HG02623 (cell line): Measurements from ENCODE around the gene MRFAP1L1.
A peak's percentile ranks its signal among the peaks of the same experiment; 100 is the strongest.
"Not testable (repeated sequence)": the region's sequence is repeated elsewhere in the genome, so short reads cannot be mapped to it uniquely, and the experiment has no call there.

Source experiments
- ATAC-seq: cut with Tn5 transposase; IDR thresholded peaks from one replicate; pipeline ENCODE4 v1.9.1; 2021; ENCODE audit warnings: moderate library complexity; ENCODE audit not compliant: unreplicated experiment

Gene MRFAP1L1

DNA sequence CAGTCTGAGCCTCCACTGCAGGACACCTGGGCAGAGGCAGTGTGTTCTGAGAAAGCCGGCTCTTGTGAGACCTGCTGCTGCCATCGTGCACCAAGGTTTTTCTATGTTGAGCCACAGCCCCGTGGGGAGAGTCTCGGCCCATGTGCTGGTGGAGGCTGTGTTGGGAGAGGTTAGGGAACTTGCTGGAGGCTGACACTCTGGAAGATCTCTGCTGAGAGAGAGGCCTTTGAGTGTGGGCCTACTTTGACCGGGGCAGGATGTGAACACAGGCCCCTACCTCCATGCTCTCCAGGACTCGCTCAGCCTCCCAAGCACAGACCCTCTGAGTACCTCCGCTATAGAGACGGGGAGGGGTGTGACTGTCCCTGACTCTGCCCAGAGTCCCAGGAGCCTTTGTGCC lies 17.3 kb downstream of the MRFAP1L1 start:
- ATAC-seq, result no peak

DNA sequence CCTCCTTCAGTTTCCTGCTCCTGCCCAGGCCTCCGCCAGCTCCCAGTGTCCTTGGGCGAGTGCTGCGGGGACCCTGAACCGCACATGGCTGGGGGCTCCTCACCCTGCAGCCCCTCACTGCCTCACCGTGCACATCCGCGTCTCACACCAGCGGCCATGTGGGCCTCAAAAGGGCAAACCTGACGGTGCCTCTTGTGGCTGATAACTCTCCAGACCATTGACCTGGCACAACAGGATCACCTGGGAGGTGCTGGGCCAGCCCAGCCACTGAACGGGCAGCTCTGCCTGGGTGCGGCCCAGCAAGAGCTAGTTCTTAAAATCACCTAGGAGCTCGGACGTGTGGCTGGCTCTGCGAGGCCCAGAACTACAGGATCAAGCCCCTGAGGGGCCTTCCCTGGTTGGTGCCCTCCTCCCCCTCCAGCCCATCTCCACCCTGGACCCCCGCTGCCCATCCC lies 20.1 kb downstream of the MRFAP1L1 start:
- ATAC-seq, result no peak

DNA sequence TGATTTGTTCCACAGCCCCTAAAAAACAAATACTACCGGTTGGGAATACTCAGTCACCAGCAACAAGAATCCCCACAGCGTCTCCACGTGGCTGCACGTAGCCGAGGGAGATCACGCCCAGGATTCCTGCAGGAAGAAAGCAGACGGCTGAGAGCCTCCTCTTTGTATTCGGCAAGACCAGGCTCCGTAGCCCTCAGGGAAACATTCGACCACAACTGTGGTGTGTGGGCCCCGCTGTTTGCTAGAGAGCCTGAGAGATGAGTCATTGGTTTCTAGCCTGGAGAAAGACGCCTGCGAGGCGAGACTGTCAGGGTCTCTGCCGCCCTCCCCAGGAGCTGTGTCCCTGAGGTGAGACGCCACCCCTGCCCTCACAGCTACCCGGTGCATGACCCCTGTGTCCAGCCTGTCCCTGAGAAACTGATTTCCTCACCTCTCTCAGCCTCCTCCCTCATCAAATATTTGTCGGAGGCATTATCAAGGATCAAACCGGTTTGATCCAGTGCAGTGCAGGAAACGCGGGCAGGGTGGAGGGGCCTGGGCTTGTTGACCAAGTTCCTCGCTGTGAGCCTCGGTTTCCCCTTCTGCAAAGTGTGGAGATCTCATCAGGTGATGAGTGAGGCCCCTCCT lies 20.7 kb downstream of the MRFAP1L1 start:
- peak; percentile 75 for ATAC-seq

DNA sequence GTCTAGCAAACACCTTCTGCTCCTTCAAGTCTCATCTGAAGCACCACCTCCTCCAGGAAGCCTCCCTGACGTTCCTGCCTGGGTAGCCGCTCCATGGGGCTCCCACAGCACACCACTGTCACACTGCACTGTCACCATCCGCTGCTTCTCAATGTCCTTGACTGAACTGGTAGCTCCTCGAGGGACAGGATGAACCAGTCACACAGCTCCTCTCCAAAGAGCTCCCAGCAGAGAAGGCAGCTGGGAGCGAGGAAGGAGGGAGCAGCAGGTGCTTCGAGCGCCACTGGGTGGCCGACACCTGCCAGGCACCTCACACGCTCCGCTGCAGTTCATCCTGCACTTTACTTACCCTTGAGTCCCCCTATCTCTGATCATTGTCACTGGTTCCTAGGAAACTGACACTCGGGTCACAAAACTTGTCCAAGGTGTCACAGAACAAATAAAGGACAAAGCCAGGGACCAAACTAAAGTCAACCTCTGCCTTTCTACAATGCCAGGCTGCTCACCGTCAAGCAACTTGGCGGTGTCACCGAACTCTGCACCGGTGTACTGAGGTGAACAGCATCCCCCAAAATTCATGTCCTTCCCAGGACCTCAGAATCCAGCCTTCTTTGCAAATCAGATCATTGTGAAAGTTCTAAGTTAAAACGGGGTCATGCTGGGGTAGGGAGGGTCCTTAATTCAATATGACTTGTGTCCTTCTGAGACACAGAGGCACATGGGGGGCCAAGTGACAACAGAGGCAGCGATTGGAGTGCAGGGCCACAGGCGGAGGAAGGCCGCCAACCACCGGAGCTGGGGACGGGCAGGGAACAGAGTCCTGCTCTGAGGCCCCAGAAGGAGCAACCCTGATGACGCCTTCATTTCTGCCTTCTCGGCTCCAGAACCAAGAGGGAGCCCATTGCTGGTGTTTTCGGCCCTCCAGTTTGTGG lies 21.5 kb downstream of the MRFAP1L1 start:
- no peak for ATAC-seq

DNA sequence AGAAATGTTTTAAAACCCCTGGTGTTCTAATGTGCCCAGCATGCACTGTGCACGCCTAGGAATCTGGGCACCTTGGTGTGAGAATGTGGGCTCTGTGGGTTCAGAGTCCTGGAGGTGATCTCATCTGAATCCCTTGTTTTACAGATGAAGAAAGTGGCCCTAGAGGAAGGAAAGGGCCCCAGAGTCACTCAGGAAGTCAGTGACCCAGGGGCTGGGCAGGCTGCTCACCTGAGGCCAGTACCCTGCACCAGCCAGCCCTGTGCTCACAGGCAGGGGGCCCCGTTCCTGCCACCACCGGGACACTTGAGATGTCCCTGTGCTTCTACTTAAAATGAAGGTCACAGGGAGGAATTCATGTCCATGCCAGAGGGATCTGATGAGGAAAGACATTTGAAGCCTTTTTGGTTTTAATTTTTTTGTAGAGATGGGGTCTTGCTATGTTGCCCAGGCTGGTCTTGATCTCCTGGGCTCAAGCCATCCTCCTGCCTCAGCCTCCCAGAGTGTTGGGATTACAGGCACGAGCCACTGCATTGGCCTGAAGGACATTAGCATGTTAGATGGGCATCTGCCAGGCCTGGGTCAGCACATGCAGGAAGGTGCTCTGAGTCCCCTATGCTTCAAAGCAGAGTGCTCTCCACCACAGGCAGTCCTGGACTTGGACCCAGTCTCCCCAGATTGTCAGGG lies 23.4 kb downstream of the MRFAP1L1 start:
- no peak for ATAC-seq

DNA sequence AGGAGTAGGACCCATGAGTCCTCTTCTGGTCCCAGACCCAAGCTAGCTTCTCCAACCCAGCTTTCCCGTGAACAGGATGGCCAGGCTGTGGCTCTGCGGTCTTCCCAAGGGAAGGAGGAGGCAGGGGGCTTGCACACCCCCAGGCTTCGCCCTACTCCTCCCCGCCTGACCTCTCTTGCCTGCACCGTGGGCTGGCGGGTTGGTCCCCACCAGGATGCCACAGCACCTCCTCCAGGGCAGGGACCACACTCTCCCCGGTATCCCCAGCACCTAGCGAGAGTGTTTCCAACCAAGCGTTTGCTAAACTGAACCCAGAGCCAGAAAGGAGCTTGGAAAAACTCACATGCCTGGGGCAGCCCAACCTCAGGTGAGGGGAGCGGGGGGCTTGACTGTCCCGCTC lies 25.0 kb downstream of the MRFAP1L1 start:
- no peak for ATAC-seq

DNA sequence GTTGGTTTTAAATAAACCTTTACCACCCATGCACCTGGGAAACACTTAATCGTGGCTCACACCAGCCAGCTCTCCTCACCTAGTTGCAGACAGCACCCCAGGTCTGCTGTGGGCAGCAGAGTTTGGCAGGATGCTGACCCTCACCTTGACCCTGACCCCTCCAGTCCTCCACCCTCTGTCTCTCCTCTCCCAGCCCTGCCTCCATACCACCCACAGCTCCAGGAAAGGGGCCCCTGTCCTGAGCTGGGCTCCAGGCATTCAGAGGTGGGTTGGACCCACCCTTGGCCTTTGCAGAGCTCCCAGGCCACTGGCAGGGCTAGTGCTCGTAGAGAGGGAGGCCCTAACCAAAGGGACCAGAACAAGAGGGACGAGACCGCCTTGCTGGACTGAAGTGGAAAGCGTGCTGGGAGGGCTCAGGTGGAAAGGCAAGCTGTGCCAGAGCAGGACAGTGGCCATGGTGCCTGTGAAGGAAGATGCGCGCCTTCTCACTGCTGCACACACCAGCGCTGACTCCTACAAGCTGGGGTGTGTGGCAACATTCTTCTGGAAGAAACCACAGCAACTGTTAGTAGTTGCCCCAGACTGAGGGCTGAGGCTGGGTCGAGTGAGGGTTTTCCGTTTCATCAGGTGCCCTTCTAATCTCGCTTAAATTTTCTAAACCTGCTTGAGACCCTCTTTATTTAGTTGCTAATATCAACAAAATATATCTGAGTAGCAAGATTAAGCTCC lies 26.6 kb downstream of the MRFAP1L1 start:
- no peak for ATAC-seq

DNA sequence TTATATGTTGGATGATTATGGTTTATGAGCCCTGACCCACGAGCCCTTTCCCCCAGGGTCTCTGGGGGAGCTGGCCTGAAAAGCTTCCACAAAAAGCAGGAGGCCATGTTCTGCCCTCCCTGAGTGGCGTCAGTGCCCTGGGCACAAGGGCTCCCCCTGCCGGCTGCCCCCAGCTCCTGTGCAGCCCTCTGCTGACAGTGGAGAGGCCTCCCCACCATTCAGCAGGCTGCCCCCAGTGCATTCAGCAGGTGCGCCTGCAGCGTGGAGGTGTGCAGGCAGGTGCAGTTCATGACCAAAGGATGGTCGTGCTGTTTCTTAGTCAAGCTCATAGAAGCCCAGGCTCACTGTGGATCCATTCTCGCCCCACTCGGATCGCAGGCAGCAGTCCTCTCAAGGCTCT lies 28.5 kb downstream of the MRFAP1L1 start:
- no peak for ATAC-seq

DNA sequence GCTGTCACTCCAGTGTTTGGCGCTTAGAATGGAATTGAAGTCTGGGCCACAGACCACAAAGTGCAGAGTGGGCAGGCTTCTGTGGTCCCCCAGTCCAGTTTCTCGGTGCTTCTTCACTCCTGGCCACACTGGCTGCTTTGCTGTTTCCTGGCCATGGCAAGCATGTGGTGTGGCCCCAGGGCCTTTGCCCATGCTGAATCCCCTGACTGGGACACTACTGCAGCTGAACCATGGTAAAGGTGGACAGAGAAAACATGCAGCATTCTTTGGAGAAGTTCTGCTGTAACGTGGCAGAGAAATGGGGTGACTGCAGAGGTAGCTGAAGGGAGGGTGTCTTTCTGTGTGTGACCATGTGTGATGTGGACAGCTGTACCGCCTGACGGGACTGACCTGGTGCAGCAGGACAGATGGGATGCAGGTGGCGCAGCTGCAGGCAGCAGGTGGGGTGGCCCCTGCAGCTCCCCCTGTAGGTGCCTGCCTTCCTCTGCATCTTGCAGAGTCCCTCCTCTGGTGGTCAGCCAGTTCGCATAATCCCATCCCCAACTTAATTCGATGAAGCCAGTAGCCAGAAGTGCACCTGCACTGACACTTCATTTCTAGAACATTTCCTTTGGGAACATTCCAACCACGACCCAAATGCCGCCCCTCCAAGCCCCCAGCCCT lies 29.2 kb downstream of the MRFAP1L1 start:
- no peak for ATAC-seq

DNA sequence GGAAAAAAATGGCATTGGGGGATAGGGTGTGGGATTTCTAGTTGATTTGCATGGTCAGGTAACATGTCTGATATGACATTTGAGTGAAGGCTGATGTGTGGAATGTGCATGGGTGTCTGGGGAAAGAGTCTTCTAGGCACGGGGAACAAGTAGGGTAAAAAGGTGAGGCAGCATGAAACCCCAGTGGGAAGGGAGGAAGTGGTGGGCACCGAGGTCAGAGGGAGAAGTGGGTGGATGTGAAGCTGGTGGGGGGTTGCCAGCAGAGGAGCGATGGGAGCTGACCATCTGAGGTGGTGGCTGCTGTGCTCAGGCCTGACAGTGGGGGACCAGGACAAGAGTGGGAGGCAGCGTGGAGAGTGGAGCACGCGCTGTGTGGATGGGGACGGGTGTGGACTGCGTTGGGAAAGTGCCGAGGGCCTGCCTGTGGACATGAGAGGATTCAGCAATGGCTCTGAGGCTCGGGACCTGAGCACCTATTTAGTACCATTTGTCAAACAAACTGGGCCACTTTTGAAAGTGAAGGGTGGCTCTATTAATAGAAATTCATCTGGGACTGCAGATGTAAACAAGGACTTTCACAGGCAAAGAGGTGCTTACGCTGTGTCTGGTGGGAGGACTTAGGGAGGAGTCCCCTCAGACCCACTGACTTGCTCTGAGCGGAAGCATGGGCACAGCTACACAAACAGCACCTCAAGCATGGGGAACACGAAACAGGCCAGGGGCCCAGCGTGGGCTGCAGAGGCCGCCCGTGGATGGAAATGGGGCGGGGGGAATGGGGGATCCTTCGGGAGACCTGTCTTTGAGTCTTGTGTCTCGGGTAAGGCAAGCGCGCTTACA lies 32.7 kb downstream of the MRFAP1L1 start:
- no peak for ATAC-seq

DNA sequence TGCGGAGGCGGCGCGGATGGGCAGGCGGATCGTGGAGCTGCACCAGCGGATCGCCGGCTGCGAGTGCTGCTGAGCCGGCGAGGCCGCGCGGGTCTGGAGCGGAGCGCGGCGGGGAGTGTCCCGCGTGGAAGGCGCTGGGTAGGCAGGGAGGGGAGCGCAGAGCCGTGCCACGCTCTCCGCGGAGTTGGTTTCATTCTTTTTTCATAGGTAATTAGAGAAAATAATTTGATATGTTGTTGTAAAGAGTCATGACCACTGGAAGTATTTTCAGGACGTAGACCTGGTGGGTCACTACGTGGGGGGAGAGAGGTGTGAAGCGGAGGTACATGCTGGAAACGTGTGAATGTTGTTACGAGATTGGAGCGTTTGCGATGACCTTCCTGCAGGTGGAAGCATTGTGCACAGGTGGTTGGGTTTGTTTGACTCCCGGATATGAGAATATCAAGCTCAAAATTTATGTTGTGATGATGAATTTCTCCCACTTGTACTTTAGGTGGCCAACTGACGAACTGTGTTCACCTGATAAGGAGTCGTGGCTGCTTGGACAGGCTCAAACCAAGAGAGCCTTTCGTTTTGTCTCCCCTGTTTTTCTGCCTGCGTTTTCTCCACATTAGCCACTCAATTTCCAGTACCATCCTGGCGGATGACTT lies 35.0 kb downstream of the MRFAP1L1 start:
- peak; percentile 24 for ATAC-seq

DNA sequence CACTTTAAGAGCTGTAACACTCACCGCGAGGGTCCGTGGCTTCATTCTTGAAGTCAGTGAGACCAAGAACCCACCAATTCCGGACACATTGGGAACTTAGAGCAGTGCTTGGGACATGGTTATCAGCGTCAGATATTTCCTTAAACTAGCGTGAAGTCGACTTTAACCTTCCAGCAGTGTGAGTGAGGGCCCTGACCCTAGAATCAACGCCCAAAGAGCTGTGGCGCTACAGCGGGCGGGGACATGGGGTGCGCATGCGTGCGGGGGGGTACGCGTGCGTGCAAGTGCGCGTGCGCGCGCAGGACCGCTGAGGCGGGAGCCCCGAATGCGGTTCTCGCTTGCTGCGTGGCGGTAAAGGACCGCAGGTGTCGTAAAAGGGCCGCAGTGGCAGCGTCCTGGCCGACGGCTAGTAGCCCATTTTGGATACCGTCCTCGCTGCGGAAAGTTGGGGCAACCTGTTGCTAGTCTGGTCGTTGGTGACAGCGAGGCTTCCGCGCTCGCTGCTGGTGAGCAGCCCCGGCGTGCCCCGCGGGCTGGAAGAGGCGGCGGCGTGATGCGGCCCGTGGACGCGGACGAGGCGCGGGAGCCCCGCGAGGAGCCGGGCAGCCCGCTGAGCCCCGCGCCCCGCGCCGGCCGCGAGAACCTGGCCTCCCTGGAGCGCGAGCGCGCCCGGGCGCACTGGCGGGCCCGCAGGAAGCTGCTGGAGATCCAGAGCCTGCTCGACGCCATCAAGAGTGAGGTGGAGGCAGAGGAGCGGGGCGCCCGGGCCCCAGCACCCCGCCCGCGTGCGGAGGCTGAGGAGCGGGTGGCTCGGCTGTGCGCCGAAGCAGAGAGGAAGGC lies 35.8 kb downstream of the MRFAP1L1 start:
- ATAC-seq, result peak; percentile 72

DNA sequence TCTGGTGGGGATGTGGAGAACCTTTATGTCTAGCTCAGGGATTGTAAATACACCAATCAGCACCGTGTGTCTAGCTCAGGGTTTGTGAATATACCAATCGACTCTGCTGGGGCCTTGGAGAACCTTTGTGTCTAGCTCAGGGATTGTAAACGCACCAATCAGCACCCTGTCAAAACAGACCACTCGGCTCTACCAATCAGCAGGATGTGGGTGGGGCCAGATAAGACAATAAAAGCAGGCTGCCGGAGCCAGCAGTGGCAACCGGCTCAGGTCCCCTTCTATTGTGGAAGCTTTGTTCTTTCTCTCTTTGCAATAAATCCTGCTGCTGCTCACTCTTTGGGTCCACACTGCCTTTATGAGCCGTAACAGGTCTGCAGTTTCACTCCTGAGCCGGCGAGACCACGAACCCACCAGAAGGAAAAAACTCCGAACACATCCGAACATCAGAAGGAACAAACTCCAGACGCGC lies 36.4 kb downstream of the MRFAP1L1 start:
- not testable (repeated sequence) for ATAC-seq

DNA sequence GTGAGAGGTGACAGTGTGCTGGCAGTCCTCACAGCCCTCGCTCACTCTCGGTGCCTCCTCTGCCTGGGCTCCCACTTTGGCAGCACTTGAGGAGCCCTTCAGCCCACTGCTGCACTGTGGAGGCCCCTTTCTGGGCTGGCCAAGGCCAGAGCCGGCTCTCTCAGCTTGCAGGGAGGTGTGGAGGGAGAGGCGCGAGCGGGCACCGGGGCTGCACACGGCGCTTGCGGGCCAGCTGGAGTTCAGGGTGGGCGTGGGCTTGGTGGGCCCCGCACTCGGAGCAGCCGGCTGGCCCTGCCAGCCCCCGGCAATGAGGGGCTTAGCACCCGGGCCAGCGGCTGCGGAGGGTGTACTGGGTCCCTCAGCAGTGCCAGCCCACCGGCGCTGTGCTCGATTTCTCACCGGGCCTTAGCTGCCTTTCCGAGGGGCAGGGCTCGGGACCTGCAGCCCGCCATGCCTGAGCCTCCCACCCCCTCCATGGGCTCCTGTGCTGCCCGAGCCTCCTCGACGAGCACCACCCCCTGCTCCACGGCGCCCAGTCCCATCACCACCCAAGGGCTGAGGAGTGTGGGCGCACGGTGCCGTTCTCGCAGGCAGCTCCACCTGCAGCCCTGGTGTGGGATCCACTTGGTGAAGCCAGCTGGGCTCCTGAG lies 37.0 kb downstream of the MRFAP1L1 start:
- not testable (repeated sequence) for ATAC-seq

DNA sequence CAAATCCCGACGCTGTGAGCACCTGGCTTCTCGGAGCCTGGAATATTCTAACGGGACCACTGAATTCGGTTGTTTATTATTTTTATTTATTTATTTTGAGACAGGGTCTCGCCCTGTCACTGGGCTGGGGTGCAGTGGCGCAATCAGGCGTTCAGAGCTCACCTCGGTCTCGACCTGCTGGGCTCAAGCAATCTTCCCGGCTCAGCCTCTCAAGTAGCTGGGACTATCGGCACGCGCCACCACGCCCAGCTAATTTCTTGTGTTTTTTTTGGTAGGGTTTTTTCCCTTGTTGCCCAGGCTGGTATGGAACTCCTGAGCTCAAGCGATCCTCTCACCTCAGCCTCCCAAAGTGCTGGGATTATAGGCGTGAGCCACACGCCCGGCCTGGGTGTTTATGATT lies 37.5 kb downstream of the MRFAP1L1 start:
- no peak for ATAC-seq

DNA sequence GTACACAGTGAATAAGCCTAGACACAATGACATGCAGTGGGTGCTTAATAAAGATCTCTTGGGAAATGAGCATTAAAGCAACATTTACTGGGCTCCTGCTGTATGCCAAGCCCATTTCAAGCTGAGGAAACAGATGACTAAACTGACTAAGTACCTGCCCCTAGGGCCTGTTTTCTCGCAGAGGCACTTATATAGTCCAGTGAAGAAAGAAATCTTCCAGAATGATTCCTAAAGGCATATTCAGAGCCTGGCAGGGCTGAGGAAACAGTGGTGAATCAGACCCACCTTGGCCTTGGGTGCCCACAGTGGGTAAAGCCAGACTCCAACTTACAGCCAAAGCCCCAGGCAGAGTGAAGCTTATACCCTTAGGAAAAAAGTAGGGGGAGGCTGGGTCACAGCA lies 38.0 kb downstream of the MRFAP1L1 start:
- no peak for ATAC-seq

DNA sequence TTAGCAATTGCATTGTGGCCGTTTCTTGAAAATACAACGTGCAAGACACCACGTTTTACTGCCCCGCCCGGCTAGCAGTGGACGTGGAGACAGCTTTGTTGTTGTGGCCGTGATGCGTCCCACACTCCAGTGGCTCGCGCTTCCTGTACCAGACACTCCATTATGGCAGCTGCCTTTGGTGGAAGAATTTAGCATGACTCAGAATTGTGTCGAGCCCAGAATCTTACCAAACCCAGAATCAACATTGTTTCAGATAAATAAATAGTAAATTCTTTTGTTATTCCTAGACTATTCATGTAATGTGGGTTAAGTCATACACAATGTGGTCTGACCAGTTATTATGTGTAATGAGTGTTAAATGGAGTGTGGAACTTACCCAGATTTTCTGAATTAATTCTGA lies 41.3 kb downstream of the MRFAP1L1 start:
- ATAC-seq, result no peak

DNA sequence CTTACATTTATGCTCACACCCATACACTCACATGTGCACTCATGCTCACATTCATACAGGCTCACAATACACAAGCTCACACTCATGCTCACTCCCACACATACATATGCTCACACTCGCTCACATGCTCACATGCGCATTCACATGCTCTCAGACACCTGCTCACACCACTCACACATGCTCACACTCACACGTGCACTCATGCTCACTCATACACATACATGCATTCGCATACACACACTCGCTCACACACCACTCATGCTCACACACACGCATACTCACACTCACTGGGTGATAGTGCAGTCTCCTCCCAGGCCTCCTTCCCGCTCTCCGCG lies 44.4 kb downstream of the MRFAP1L1 start:
- ATAC-seq, result no peak
